ENCODE measurements around the gene EDEM2.

DNA sequence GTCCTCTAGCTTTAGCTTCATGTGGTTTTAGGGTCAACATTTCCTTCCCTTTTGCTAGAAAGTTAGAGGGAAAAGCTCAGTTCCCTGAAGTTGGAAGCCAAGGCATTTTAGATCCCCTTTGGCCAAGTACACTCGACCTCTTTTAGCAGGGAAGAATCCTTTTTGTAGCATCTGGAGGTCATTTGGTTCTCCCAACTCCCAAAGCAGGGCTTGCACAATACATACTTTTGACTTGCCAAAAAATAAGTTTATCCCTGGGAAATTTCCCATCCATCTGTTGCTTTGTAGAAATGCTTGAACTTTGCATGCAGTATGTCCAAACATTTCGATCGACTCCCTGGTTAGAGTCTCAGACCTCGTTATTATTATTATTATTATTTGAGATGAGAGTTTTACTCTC lies 4.6 kb upstream of the EDEM2 start:
- TF ChIP-seq POLR2AphosphoS5 (IDR thresholded peaks at IDR 0.05; ENCODE audit: low read depth, low read length) = no peak
- TF ChIP-seq POLR2A (IDR thresholded peaks at IDR 0.05; ENCODE audit: low read depth, low read length) = no peak
